Left ventricle myocardium inferior (tissue), 1 donor: ENCODE measurements around the gene ZBTB21. TPM values are rescaled to one million over a fixed set of nuclear protein-coding genes. Genes with fewer than 3 reads are reported as not detected.
A peak's percentile ranks its signal among the peaks of the same experiment; 100 is the strongest.

ENCODE experiments used
- DNase-seq: peaks from one replicate; pipeline ENCODE4 v3.0.0-alpha.2; 2020
- H3K27ac ChIP-seq: fragments of 200-600 bp; replicated peaks from 2 replicates; pipeline ENCODE4 v1.8.0; 2021
- H3K27me3 ChIP-seq: fragments of 200-600 bp; 2 replicates; pipeline ENCODE4 v1.8.0; 2021; ENCODE audit warnings: low read depth
- H3K36me3 ChIP-seq: fragments of 200-600 bp; 2 replicates; pipeline ENCODE4 v1.8.0; 2021
- H3K4me1 ChIP-seq: fragments of 200-600 bp; 2 replicates; pipeline ENCODE4 v1.8.0; 2021
- H3K4me3 ChIP-seq: fragments of 200-600 bp; 2 replicates; pipeline ENCODE4 v1.8.0; 2021; ENCODE audit warnings: mild to moderate bottlenecking, moderate library complexity
- H3K9me3 ChIP-seq: fragments of 200-600 bp; replicated peaks from 2 replicates; pipeline ENCODE4 v1.8.0; 2021
- CTCF ChIP-seq: fragments of 200-600 bp; IDR thresholded peaks from 2 replicates; pipeline ENCODE4 v1.8.0; 2021; ENCODE audit warnings: antibody characterized with exemption, mild to moderate bottlenecking, borderline replicate concordance
- intact Hi-C: fragments of 100-400 bp; cut with micrococcal nuclease; formaldehyde crosslinking; loops from one replicate; pipeline ENCODE4 v1.11.0; 2022
- long read RNA-seq: library from polyadenylated mRNA; unstranded; transcript quantifications from one replicate; pipeline ENCODE4 v2.0.0, GENCODE V29; 2021
- total RNA-seq: library from RNA; stranded (reverse); fragmentation: NEBNext Ultra II Directional; extraction: Animal tissue kit (Norgen Biotek cat#: 25700); gene quantifications from one replicate; pipeline ENCODE4 v1.2.1, GENCODE V29; 2021
- donor health status: DM: no; HTN: yes; CAD: no; lungs with severe emphysema.

ZBTB21 gene
- 4.9 TPM for total RNA-seq
- long read RNA-seq, result 0 reads

- Histone ChIP-seq H3K4me3 (peak within 1 kb of the TSS; percentile 90), H3K27ac (peak within 1 kb of the TSS; percentile 100), H3K9me3 (no peaks in the 10 kb centered on the region), H3K27me3 (no peaks in the 10 kb centered on the region), H3K4me1 (peaks cover 38% of the 10 kb centered on the region), H3K36me3 (no peaks in the 10 kb centered on the region)
- intact Hi-C loops, result loop anchor here (10.0 kb wide), 1 partner anchor 95 kb away; no protein-coding TSS in a partner anchor
- no peak for TF ChIP-seq CTCF
- peak; percentile 98 for DNase-seq
Observed at GRCh38 chr21:42009831-42010506, at the start of gene ZBTB21. Gene ZBTB21 (minus strand): TSS chr21:42010360. CDS start chr21:41994095, 16,265 bp downstream.

- Histone ChIP-seq H3K27ac (no peak overlapping the region), H3K4me1 (peaks cover 11% of the 10 kb centered on the region), H3K4me3 (no peak overlapping the region), H3K27me3 (peaks cover 91% of the 10 kb centered on the region), H3K9me3 (no peaks in the 10 kb centered on the region), H3K36me3 (no peaks in the 10 kb centered on the region)
- intact Hi-C loops, result no loop called here
- no peak for TF ChIP-seq CTCF
- no peak for DNase-seq
Observed at GRCh38 chr21:42059721-42060120, 49.6 kb upstream of the ZBTB21 start.

- peaks cover 11% of the 10 kb centered on the region for H3K4me1 ChIP-seq
- DNase-seq, result no peak
- H3K27ac ChIP-seq, result no peak overlapping the region
- peaks cover 91% of the 10 kb centered on the region for H3K27me3 ChIP-seq
- intact Hi-C loops, result no loop called here
- TF ChIP-seq CTCF, result no peak
- no peaks in the 10 kb centered on the region for H3K9me3 ChIP-seq
- no peak overlapping the region for H3K4me3 ChIP-seq
- H3K36me3 ChIP-seq, result no peaks in the 10 kb centered on the region
Observed at GRCh38 chr21:42059141-42059540, 49.0 kb upstream of the ZBTB21 start.

- peaks cover 11% of the 10 kb centered on the region for H3K4me1 ChIP-seq
- H3K27me3 ChIP-seq, result peaks cover 91% of the 10 kb centered on the region
- H3K4me3 ChIP-seq, result no peak overlapping the region
- H3K27ac ChIP-seq, result no peak overlapping the region
- no peak for DNase-seq
- no peaks in the 10 kb centered on the region for H3K36me3 ChIP-seq
- intact Hi-C loops, result no loop called here
- no peaks in the 10 kb centered on the region for H3K9me3 ChIP-seq
- TF ChIP-seq CTCF, result no peak
Observed at GRCh38 chr21:42058631-42059111, 48.5 kb upstream of the ZBTB21 start.

GRCh38 chr21:42057851-42058437 lies 47.8 kb upstream of the ZBTB21 start:
- no peak for TF ChIP-seq CTCF
- Histone ChIP-seq H3K4me3 (no peak overlapping the region), H3K4me1 (peaks cover 11% of the 10 kb centered on the region), H3K27me3 (peaks cover 87% of the 10 kb centered on the region), H3K27ac (no peak overlapping the region), H3K36me3 (no peaks in the 10 kb centered on the region), H3K9me3 (no peaks in the 10 kb centered on the region)
- no peak for DNase-seq
- intact Hi-C loops, result no loop called here
